Renal cortical epithelial cell (primary cell): ENCODE results near the gene LIMS1. TPM values are rescaled to one million over a fixed set of nuclear protein-coding genes. Genes with fewer than 3 reads are reported as not detected.
A peak's percentile ranks its signal among the peaks of the same experiment; 100 is the strongest.

Experiments
- DNase-seq: peaks from one replicate; pipeline ENCODE4 v3.0.0-alpha.2; 2011; ENCODE audit warnings: low read depth
- total RNA-seq: library from RNA; depleted of rRNA; stranded (reverse); fragments of >200 nt; gene quantifications from 2 replicates; pipeline ENCODE4 v1.2.3, GENCODE V29; 2014

The LIMS1 gene
- total RNA-seq, 1 donor from 2014 or later = 186 TPM

DNA sequence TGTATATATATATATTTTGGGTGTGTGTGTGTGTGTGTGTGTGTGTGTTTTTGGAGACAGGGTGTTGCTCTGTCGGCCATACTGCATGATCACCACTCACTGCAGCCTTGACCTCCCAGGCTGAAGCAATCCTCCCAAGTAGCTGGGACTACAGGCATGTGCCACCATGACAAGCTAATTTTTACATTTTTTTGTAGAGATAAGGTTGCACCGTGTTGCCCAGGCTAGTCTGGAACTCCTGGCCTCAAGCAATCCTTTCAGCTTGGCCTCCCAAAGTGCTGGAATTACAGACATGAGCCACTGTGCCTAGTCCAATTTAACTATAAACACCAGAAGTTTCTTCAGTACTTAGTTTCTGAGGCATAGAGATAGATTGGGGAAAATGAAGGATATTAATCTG is 18.3 kb downstream of the LIMS1 start:
- no peak for DNase-seq

DNA sequence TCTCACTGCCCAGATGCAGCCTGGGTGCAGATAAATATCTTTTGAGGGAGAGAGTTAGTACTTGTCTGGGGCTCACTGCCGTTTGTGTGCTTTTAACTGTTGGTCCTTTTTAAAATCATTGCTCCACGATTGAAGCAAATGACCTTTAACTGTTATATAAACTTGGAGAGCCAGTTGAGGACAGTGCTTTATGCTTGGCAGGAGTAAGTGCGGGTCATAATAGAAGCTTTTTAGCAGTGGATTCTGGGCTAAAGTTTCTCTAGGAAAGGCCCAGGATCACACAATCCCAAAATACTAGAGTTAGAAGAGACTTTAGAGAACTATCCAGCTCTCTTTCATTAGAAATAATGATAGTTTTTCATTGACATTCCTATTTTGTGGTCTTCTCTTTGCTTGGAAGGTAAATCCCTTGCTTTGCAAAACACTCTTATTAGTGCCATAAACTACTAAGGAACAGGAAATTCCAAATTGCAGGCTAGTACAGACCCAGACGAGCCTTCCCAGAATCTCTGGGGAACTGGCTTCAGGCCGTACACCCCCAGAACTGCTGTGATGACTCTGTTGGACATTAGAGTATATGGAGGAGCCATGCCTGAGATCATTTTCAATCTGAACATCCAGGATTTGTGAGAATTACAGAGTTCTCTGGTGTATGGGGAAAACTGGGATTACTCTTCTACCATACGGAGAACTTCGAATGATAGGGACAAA is 19.1 kb downstream of the LIMS1 start:
- DNase-seq = no peak

- no peak for DNase-seq
Observed at GRCh38 chr2:108554528-108554927, 20.3 kb downstream of the LIMS1 start.

DNA sequence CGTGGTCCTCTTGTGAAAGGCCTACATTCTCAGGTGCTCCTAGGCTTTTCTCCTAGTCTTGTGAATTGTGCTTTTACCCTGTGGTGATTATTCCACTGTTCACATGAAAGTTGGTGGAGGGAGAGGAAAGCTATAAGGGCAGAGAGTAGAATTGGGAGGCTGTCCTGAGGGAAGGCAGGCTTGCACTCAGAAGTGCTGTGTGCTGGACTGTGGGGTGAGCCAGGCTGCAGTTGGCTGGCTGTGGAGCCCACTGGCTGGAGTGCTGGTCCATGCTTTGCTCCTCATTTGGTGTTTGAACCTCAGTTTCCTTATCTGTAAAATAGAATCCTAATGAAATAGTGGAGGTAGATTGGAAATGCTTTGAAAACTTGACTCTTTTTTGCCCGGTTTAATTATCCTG is 21.3 kb downstream of the LIMS1 start:
- no peak for DNase-seq

DNA sequence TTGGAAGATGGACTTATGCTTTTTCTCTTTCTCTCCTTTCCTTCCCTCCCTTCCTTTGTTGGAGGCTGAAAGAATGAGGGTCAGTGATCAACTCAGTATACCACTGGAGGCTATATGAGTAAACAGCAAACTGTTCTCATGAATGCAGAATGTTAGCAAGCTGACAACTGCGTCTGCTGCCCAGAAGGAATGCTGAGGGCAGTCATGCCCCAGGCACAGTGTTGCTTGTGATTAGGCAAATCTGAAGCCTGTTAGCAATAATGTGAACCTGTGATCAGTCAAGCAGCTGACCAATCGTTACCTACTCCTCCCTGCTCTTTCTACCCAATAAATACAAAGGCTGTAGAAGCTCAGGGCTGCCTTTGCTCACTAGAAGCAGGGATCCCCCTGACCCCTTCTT is 22.3 kb downstream of the LIMS1 start:
- DNase-seq = peak; percentile 93

- no peak for DNase-seq
Observed at GRCh38 chr2:108560241-108560811, 26.1 kb downstream of the LIMS1 start.

DNA sequence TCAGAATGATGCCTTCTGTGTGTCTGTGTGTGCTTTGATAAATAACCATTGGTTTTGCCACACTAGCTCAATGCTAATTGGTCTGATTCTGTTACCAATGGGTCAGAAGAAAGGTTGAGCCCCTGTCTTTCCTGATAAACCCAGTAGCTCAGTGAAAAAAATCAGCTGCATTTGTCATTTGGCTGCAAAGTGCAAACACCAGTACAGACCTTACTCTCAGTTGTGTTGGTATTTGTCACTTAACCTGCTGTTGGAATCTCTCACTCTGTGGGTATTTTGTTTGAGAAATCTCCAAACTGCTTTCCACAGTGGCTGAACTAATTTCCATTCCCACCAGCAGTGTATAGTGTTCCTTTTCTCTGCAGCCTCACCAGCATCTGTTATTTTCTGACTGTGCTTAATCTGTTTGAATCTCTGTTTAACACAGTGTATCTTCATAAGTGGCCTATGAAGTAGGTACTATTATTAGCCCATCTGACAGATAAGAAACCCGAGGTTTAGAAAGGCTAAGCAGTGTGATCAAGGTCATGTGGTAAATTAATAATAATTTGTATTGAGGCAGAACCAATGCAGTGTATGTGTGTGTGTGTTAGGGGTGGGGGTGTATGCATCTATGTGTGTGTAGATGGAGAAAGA is 26.7 kb downstream of the LIMS1 start:
- DNase-seq = no peak

DNA sequence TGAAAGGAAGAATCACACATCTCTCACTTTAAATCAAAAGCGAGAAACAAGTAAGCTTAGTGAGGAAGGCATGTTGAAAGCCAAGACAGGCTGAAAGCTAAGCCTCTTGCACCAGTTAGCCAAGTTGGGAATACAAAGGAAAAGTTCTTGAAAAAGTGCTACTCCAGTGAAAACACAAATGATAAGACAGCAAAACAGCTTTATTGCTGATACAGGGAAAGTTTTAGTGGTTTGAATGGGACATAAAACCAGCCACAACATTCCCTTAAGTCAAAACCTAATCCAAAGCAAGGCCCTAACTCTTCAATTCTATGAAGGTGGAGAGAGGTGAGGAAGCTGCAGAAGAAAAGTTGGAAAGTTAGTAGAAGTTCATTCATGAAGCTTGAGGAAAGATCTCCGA is 28.0 kb downstream of the LIMS1 start:
- DNase-seq = no peak

- DNase-seq = no peak
Observed at GRCh38 chr2:108564510-108564909, 30.2 kb downstream of the LIMS1 start.

DNA sequence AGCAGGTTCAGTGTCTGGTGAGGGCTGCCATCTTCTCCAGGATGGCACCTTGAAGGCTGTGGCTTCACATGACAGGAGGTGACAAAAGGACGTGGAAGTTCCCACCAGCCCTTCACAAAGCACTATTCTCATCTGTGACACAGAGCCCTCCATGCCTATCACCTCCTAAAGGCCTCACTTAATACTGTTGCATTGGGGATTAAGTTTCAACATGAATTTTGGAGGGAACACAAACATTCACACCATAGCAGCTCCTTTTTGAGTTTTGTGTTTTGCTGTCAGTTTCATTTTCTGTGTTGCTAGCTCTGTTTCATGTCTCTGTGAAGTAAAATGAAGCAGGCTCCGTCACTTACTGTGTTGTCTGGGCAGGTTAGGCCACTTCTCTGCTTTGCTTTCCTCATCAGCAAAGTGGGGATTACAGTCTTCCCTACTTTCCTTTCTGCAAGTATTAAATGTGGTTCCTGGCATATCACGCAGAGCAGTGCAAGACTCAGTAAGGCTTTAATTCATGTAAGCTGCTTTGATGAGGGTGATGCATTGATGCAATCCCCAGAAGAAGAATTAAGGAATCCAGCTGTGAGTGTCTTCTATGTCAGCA is 31.6 kb downstream of the LIMS1 start:
- DNase-seq = no peak

- peak; percentile 87 for DNase-seq
Observed at GRCh38 chr2:108570416-108570815, 36.1 kb downstream of the LIMS1 start.

GRCh38 chr2:108571286-108571685 is 37.0 kb downstream of the LIMS1 start:
- peak; percentile 74 for DNase-seq

DNA sequence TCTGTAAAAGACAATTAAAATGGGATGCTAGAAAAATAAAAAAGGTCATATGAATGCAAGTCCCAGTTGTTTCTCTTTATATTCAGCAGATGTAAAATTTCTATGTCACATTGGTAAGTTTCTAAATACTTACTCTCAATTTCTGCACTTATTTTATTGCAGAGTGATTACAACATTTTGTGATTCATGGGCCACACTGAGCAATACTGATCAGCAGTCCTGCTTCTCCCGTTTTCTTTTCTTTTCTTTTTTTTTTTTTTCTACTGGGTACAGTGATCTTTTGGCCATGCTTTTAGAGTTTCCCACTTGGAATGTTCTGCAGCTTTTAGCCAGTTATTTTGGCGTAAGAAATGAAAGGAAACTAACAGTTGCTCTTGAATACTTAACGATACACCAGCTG is 38.8 kb downstream of the LIMS1 start:
- DNase-seq = peak; percentile 80

- DNase-seq = no peak
Observed at GRCh38 chr2:108574332-108574731, 40.1 kb downstream of the LIMS1 start.

DNA sequence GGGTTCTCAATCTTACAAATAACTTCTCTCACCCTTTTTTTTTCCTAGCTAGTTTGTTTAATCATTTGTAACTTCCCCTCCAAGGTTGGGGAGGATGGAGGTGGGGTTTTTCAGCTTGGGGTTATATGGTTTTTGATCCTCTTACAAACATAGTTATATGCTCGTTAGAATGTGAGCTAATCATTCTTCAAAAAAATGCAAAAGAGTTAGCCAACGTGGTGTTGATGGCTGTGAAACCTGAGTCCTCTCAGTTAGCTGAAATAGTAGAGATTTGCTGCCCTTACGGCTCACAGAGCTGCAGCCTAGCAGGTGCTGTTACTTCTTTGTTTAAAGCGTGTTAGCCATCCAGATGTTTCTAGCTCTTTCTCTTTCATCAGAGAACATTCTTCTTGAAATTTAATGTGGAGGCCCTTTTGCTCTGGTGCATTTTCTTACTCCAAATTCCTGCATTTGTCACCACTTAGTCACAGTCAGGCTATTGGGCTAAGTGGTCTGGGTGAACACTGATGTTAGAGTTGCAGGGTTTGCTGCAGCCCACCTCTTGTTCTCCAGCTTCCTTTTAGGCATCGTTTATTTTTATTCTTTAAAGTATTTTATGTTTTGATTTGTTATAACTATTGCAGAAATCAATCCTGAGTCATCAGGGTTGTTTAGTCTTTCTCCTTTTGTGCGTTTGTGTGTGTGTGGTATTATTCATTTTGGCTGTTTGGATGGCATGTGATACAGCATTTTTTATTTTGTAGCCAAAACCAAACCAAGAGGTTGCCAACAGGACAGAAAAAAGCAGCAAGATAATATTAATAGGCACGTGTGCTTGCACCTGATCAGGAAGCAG is 41.1 kb downstream of the LIMS1 start:
- DNase-seq = peak; percentile 89

- DNase-seq = no peak
Observed at GRCh38 chr2:108577099-108577498, 42.8 kb downstream of the LIMS1 start.

GRCh38 chr2:108579623-108580022 is 45.4 kb downstream of the LIMS1 start:
- DNase-seq = peak; percentile 76

DNA sequence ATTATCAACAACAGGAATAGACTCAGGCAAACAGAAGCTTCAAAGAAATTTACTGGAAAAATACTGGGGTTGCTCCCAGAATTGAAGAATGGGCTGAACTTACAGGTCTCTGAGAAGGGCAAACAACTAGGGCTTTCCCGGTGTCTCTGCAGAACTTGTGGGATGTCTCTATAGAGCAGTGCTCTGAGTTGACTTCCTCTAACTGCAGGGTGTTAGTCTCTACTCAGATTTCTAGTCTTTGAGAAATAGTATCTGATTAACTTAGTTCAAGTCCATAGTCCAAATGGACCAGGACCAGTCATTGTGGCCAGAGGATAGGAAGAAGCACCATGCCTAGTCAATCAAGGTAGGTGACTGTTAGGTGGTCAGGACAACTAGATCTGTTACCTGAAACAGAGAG is 45.8 kb downstream of the LIMS1 start:
- no peak for DNase-seq

GRCh38 chr2:108583903-108584520 is 49.7 kb downstream of the LIMS1 start:
- peak; percentile 79 for DNase-seq

DNA sequence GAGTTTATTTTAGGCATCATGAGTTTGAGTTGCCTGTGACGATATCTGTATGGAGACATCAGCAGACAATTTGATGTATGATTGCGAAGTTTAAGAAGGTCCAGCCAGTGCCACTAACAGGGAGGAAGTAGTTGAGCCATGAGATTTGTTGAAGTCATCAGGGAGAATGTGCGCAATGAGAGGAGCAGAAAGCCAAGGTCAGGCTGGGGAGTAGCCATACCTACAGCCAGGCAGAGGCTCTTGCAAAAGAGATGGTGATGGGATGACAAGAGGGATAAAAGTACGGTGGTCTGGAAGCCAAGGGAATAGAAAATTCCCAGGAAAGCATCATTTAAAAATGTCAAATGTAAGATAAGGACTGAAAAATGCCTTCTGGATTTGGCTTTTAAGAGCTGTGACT is 51.2 kb downstream of the LIMS1 start:
- DNase-seq = no peak

DNA sequence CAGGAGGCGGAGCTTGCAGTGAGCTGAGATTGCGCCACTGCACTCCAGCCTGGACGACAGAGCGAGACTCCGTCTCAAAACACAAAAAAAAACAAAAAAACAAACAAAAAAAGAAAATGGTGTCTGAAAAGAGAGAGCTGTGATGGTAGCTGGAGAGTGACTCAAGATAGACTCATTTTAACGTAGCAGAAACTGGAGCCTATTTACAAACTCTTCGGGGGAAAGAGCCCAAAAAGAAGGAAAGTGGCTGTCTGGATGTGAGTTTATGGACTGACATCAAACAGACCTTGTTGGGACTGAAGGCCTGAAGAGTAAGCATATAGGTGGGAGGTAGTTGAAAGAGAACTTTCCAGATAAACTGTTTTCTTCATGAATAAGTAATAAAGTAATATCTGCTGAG is 51.8 kb downstream of the LIMS1 start:
- DNase-seq = no peak

DNA sequence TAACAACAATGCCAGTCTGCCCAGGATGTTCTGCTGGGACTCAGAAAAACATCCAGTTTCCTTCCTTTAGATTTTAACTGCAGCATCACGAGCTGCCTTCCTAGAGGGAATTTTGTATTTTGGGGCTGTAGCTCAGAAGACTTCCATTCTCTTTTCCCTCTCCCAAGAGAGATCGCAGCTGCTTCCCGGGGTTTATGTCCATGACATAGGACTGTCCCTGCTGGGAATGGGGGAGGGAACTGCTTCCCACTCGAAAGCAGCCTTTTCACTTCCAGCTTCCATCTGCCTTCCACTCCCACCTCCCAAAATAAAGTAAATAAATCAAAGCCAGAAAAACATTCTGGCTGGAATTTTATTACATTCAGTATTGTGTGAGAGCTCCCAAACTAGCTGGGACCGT is 52.4 kb downstream of the LIMS1 start:
- DNase-seq = no peak
